GM19372 (cell line): Measurements from ENCODE around the gene GPR152.

Source experiments
- ATAC-seq: cut with Tn5 transposase; IDR thresholded peaks from one replicate; pipeline ENCODE4 v1.9.1; 2021; ENCODE audit warnings: mild to moderate bottlenecking, low read depth, moderate library complexity; ENCODE audit not compliant: unreplicated experiment

Gene GPR152, protein sequence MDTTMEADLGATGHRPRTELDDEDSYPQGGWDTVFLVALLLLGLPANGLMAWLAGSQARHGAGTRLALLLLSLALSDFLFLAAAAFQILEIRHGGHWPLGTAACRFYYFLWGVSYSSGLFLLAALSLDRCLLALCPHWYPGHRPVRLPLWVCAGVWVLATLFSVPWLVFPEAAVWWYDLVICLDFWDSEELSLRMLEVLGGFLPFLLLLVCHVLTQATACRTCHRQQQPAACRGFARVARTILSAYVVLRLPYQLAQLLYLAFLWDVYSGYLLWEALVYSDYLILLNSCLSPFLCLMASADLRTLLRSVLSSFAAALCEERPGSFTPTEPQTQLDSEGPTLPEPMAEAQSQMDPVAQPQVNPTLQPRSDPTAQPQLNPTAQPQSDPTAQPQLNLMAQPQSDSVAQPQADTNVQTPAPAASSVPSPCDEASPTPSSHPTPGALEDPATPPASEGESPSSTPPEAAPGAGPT

DNA sequence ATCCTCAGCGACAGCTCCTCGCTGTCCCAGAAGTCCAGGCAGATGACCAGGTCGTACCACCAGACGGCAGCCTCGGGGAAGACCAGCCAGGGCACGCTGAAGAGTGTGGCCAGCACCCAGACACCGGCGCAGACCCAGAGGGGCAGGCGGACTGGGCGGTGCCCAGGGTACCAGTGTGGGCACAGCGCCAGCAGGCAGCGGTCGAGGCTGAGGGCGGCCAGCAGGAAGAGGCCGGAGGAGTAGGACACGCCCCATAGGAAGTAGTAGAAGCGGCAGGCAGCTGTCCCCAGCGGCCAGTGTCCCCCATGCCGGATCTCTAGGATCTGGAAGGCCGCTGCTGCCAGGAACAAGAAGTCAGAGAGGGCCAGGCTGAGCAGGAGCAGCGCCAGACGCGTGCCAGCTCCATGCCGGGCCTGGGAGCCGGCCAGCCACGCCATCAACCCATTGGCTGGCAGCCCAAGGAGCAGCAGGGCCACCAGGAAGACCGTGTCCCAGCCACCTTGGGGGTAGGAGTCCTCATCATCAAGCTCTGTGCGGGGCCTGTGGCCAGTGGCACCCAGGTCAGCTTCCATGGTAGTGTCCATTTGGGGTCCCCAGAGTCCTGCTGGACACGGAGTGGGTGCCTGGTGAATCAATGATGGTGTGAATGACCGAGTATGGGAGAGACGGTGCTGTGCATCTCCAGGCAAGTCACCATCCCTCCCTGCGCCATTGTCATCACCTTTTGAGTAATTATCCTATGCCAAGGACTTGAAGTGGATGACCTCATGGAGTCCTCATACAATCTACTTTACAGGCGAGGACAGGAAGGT is at the start of gene GPR152:
TSS of gene GPR152 (minus strand) at position 589 of the 812 bp plus-strand sequence. CDS start at position 584, 5 bp downstream.
- ATAC-seq: no peak

DNA sequence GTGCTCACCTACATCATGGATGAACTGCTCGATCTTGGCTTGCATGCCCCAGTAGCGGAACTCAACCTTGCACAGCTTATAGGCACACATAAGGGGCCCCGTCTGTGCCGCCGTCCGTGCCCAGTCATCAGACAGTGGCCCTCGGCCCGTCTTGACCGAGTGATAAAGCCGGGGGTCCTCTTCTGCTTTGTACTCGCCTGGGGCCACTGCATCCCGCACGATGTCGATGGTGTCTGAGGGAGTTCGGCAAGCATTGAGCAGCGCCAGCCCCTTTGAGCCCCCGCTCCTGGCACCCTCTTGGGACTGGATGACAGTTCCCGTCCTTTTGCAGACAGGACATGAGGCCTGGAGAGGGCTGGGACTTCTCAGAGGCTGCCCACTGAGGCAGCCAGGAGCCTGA is 49.3 kb upstream of the GPR152 start:
- ATAC-seq: no peak

DNA sequence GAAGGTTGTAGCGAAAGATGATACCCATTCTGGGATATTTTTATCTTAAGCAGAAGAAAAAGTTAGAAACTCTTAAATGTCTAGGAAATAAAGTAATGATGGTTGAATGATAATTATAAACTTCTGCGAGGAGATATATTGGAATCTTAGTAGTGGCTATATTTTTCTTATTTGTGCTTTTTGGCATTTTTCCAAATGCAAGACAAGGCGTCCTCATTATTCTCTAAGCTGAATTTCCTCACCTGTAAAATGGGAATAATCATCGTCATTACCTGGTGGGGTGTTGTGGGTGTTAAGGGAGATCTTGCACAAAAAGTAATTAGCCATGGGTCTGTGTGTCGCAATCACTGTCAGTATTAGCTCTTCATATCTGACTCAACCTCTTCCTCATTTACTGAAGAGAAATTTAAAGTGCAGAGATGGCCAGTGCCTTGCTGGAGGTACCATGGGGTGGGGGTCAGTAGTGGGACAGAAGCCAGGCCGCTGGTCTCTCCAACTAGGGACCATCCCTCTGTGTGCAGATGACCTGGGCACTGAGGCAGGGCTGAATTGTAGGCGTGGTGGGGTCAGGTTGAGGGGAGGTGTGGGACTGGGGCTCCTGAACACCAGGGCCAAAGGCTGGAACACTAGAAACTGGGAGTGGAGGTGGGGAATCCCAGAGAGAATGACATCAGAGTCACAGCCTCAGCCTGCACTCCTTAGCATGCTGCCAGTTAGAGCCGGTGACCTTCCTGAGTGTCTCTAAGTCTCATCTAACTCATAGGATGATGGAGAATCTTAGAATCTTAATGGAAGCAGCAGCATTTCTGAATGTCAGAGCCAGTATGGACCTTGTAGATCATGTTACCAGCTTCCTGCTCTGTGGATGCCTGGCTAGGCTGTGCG is 48.5 kb upstream of the GPR152 start:
- no peak for ATAC-seq

DNA sequence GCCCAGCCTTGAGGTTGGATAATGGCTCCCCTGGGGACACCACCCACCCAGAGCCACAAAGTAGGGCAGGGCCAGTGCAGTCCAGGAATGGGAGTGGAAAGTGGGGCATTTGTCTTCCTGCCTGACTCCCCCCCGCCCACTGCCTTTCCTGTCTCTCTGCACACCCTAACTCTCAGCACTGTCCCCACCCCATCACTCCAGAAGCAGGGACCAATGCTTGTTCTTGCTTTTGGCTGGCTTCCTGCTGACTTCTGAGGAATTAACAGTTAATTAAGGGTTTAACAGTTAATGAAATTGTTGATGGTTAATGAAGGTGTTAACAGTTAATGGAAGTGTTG is 47.9 kb upstream of the GPR152 start:
- no peak for ATAC-seq

DNA sequence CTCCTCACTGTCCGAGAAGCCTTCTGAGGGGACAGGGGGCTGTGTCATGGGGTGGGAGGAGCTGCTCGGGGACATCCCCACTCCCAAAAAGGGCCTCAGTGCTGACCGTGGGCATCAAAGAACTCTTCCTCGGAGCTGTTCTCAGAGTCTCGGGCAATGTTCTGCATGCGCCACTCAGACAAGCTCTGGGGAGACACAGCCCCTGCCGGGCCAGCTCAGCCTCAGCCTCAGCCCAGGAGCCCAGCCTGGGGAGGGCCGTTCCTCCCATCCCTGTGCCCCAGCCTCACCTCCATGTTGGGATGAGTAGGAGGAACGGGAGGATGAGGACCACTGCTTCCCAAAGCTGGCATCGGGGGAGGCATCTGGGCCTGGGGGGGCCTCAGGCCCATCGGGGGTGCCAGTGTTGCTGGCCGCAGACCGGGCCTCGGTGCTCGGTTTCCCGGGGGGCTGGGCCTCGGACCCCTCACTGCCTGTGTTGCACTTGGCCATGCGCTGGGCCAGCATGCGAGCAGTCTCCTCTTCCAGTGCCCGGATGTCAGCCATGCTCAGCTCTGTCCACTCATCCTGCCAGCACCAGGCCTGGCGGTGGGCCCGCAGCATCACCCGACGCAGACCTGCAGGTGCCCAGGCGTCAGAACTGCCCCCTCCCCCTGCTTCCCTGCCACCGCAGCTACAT is 47.4 kb upstream of the GPR152 start:
- ATAC-seq: no peak

DNA sequence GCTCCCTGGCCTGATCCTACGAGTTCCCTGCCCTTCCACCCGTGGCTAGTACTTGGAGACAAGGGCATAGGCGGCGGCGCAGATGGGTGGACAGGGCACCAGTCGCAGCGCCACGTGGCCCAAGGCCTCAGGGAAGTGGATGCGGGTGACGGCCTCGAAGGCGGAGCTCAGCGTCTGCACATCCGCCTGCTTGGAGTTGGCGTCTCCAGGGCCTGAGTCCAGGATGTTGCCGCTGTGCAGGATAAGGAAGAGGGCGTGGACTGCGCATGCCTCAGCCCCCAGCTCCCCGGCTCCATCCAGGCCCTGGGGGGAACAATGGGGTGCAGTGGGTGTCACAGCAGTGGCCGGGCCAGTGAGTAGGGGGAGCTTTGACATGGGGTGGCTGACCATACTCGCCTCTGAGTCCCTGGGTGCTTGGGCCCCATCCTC is 46.0 kb upstream of the GPR152 start:
- no peak for ATAC-seq

DNA sequence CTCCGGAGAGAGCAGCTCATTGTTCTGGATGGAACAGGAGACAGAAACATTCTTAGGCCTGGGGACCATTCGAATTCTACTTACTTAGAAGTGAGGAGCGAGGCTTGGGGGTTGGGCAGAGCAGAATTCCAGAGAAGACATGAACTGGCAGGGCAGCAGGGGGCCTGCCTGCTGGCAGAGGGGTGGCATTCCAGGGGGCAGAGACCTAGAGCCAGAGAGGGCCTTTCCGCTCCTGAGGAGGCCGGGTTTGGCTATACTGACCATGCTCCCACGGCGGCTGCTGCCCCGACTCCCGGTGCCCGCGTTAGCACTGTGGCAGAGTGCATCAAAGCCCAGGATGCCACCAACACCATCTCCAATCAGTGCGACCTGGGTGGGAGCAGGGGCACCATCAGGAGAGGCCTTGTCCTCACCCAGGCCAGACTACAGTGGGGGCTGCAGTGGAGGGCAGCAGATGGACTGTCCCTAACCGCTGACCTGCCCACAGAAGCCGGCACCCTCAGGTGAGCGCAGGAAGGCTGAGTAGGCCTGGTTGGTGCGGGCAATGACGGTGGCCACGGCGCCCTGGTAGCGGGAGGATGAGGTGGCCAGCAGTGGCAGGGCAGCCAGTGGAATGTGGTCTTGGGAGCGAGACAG is 45.2 kb upstream of the GPR152 start:
- no peak for ATAC-seq

DNA sequence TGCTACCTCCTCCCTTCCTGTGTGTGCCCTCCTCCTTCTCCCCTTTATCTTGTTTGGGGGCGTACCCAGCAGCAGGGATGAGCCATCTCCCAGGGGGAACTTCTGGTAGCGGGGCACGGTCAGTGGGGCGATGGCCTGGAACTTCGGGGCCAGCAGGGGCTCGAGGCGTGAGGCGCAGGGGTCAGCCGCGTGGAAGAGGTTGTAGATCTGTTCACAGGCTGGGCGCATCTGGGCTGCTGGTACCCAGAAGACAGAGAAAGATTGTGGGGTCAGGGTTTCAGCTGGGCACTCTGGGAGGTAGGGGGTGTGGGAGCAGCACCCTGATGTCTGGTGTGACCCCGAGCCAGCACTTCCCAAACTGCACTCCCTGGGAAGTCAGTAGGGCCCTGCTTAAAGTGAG is 43.6 kb upstream of the GPR152 start:
- ATAC-seq: no peak

DNA sequence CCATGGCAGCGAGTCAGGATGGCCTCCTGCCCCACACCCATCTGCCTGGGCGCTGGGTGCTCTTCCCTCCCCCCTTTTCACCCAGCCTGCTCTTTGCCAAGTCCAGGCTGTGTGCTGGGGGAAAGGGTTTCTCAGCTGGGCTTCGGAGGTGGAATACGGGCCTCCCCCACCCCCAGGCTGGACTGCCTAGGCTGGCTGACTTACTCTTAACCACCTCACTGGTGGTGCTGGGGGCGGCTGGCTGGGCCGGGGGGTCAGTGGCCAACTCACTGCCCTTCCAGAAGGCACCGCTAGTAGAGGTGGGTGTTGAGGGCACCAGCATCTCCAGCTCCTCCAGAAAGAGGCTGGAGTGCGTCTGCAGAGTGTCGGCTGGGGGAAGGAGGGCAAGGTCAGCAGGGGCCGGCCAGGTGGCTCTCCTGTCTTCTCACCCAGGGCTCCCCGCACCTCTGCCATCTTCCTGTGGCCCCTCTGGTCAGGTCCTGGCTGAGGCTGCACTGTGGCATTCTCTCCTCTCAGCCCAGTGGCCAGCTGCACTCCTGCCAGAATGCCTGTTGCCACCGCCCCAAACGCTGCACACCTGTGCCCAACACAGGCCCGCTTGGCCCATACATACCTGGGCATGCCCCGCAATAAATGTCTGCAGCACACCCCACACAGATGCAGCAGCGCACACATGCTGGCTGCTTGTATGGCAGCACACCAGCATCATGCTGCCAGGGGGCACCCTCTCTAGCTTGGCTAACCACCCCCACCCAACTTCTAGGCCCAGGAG is 42.9 kb upstream of the GPR152 start:
- no peak for ATAC-seq

DNA sequence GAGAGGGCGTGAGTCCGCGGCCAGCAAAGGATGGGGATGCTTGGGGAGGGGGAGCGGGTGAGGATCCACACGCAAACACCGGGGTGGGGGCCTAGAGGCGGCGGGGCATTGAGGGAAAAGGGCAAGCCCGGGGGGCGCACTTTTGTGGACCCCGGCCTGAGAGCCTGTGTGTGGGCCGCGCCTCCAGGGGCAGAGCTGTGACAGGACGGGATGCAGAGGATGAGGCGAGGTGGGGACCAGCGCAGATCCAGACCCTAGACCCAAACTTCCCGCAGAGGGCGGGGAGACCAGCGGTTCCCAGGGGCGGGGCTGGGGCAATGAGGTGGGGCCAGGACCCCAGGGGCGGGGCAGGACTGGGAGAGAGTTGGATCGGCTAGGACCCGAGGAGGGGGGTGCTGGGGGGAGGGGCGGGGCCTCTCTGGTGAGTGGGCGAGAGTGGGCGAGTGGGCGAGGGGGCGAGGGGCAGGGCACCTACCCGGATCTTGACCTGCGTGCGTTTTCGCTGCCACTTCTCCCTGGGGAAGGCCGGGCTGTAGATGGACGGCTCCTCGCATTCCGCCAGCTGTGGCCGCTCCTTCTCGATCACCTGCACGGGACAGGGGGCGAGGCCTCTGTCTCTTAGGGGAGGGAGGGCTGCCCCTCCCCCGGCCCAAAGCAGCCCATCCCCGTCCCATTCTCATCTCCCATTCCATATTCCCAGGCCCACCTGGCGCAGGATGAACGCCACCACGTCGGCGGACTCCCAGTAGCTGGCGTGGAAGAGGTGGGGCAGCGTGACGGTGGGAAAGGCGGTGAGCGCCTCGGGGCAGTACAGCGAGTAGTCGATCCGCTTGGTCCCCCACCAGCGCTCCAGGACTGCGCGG is 42.1 kb upstream of the GPR152 start:
- ATAC-seq: no peak

DNA sequence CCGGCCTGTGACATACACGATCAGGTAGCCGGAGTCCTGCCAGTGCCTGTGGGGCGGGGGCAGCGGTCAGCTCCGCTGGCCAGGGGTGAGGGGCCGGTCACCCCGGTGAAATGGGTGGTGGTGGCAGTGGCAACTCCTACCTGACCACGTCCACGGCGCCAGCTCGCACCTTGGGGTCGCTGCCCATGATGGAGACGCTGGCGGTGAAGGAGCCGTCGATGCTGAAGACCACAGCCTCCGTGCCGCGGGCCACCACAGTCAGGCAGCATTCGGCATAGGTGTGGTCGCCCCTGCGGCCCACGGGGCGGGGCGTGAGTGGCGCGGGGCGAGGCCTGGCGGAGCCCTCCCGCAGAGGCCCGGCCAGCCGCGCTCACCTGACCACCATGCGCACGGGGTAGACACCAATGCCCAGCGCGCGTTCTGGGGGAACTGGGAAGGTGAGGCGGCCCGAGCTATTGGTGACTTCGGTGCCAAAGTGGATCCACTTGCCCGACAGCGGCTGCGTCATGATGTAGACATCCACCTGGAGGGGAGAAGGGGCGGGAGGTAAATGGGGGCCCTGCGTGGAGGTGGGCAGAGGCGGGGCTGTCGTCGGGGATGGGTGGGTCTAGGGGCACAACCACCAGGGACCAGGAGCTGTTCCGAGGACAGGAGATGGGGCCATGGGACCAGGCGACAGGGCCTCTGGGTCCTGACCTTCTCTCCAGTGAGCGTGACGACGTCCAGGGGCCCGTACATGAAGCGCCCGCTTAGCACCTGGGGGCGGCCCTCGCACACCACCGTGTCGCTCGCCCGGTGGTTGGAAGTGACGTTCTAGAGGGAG is 41.2 kb upstream of the GPR152 start:
- ATAC-seq: no peak

DNA sequence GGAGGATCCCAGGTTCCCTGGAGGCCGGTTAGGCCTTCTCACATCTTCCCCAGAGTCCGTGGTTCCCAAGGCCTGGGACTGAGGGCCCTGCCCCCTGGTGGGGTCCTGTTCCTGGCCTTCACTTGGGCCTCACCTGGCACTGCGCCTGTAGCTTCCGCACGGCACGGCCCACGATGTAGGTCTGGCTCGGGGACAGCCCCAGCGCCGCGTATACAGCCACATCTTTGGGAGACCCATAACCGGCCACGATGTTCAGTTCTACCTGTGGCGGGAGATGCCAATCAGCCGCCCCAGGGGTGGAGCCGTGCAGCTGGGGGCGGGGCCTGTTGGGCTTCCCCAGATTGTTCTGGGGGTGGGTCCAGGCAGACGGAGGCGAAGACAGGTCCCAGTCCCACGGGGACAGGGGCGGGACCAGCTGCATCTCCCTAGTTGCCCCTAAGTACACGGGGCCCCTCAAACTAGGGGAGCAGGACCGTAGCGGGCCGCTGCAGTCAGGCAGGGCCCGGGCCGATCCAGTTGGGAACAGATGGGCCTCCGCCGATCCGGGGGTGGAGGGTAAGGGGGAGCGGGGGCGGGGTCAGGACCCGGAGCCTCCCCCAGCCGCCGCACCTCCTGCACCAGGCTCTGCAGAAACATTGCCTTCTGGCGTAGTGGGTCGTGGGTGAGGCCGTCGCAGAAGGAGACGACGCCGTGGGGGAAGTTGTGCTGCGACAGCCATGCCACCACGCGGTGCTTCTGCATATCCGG is 40.4 kb upstream of the GPR152 start:
- ATAC-seq: no peak

DNA sequence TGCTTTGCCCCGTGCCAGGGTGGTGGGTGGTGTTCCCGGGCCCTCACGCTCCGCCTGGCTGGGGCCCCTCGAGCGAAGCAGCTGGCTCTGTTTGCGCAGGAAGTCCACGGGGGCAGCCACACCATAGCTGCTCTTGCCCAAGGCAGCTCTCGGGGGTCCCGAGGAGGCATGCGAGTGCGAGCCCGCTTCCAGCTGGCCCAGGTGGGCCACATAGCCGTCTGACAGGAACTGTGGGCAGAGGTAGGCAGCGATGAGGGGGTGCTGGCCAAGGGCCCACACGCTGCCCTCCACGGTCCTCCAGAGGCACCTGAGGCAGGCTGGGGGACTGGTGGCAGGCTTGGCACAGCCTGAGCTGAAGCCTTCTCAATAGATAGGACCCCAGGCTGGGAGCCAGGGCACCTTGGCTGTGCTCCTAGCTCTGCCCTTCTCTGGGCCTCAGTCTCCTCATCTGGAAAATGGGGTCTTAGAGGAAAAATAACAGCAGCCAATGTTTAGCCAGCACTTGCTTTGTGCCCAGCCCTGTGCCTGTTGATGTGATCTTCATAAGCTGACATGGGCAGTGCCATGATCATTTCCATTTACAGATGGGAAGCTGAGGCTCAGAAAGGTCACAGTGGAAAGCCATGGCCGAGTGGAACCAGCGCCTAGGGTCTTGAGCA is 39.7 kb upstream of the GPR152 start:
- no peak for ATAC-seq

DNA sequence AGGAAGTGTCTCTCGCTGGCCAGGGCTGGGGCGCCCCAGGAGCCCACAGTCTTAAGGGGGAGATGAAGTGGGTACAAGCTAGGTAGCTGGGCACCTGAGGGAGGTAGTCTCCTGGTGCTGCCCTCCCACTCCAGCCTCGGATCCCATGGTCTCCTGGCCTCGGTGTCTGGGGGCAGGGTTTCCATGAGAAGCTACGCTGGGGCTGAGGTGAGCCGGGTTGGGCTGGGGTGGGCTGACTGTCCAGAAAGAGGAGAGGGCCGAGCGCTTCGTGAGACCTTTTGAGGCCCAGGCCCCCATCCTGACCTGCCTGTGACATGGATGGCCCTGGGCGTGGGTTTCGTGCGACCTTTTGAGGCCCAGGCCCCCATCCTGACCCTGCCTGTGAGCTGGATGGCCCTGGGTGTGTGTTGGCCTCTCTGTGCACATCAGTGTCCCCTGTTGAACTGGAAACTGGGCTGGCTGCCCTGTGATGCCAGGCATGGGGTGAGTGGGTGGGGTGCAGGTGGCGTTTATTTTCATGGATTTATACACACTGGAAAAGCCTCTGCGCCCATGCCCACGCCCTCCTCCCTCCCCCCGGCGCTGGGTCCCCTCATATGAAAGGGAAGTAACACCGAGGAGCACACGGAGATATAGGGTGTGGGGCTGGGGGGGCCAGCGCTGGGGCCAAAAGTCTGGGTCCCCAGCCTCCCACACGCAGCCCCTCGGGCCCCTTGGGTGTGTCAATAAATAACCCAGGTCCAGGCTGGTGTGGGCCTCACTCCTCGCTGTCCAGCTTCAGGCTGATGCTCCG is 38.9 kb upstream of the GPR152 start:
- ATAC-seq: no peak

DNA sequence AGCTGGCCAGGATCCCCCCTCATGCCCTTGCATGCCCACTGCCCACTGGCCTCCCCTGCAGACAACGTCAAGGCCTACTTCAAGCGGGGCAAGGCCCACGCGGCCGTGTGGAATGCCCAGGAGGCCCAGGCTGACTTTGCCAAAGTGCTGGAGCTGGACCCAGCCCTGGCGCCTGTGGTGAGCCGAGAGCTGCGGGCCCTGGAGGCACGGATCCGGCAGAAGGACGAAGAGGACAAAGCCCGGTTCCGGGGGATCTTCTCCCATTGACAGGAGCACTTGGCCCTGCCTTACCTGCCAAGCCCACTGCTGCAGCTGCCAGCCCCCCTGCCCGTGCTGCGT is 38.2 kb upstream of the GPR152 start:
- ATAC-seq: no peak
